GM23338 (cell line): ENCODE measurements around the gene EPHA7.

ENCODE experiments used
- CREB1 ChIP-seq: fragments of 250-450 bp; sonication (Bioruptor Pico); IDR thresholded peaks from 2 replicates; pipeline ENCODE4 v1.5.0; 2020; ENCODE audit warnings: low read depth, mild to moderate bottlenecking, moderate library complexity
- CTCF ChIP-seq, 2 experiments: fragments of 200-600 bp in 1 of 2; sonication (generic) in 1 of 2; conservative IDR thresholded peaks; 2 replicates each; pipeline versions ENCODE4 v1.5.1 to v1.6.1; 2016 to 2017; ENCODE audit warnings: antibody characterized with exemption in 2 of 2, low read depth in 2 of 2, mild to moderate bottlenecking in 2 of 2, moderate library complexity in 1 of 2
- EZH2 ChIP-seq: fragments of 200-600 bp; sonication (generic); IDR thresholded peaks from one replicate; pipeline ENCODE4 v1.8.0; 2017; ENCODE audit warnings: antibody characterized with exemption, mild to moderate bottlenecking, low read depth; ENCODE audit not compliant: unreplicated experiment
- EZH2phosphoT487 ChIP-seq: fragments of 200-600 bp; sonication (generic); IDR thresholded peaks from one replicate; pipeline ENCODE4 v1.8.1; 2018; ENCODE audit warnings: antibody characterized with exemption; ENCODE audit not compliant: unreplicated experiment
- ZNF114 ChIP-seq: fragments of 250-450 bp; sonication (Bioruptor Pico); IDR thresholded peaks from 2 replicates; pipeline ENCODE4 v1.5.0; 2020; ENCODE audit warnings: mild to moderate bottlenecking, moderate library complexity
- TF ChIP-seq, protein P1 (sequence below): IDR thresholded peaks from one replicate; pipeline ENCODE4 v1.6.1; 2018; ENCODE audit warnings: antibody characterized with exemption; ENCODE audit not compliant: unreplicated experiment

- TF ChIP-seq EZH2 (no peak), CTCF (conservative IDR thresholded peaks at IDR 0.05; ENCODE audit: low read depth in 2 of 2) (no peak), EZH2phosphoT487 (no peak), CREB1 (CRISPR knock-in tag) (no peak), ZNF114 (no peak)
- TF ChIP-seq, protein P1, sequence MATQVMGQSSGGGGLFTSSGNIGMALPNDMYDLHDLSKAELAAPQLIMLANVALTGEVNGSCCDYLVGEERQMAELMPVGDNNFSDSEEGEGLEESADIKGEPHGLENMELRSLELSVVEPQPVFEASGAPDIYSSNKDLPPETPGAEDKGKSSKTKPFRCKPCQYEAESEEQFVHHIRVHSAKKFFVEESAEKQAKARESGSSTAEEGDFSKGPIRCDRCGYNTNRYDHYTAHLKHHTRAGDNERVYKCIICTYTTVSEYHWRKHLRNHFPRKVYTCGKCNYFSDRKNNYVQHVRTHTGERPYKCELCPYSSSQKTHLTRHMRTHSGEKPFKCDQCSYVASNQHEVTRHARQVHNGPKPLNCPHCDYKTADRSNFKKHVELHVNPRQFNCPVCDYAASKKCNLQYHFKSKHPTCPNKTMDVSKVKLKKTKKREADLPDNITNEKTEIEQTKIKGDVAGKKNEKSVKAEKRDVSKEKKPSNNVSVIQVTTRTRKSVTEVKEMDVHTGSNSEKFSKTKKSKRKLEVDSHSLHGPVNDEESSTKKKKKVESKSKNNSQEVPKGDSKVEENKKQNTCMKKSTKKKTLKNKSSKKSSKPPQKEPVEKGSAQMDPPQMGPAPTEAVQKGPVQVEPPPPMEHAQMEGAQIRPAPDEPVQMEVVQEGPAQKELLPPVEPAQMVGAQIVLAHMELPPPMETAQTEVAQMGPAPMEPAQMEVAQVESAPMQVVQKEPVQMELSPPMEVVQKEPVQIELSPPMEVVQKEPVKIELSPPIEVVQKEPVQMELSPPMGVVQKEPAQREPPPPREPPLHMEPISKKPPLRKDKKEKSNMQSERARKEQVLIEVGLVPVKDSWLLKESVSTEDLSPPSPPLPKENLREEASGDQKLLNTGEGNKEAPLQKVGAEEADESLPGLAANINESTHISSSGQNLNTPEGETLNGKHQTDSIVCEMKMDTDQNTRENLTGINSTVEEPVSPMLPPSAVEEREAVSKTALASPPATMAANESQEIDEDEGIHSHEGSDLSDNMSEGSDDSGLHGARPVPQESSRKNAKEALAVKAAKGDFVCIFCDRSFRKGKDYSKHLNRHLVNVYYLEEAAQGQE = no peak
Observed at GRCh38 chr6:93337772-93338394, 81.5 kb downstream of the EPHA7 start.
